ENCODE data around the gene EVA1A.
A peak's percentile ranks its signal among the peaks of the same experiment; 100 is the strongest.

EVA1A gene

GRCh38 chr2:75537658-75538057 is 23.1 kb downstream of the EVA1A start:
- Histone ChIP-seq H2BK12ac (ENCODE audit: low read length) (no peak overlapping the region), H3K79me1 (ENCODE audit: low read length) (no peaks in the 10 kb centered on the region), H3K9me3 (ENCODE audit: insufficient read depth, low read depth, low read length) (no peaks in the 10 kb centered on the region), H4K91ac (ENCODE audit: low read depth, low read length) (no peak overlapping the region), H3K23ac (ENCODE audit: low read length) (no peak overlapping the region), H4K8ac (ENCODE audit: low read depth, low read length) (no peak overlapping the region), H2BK5ac (ENCODE audit: low read depth, low read length, poor library complexity) (no peak overlapping the region), H3K79me2 (ENCODE audit: control insufficient read depth, insufficient read depth, low read length, poor library complexity) (no peaks in the 10 kb centered on the region), H3K9ac (ENCODE audit: low read length) (no peak overlapping the region), H2AFZ (ENCODE audit: insufficient read depth, low read length, poor library complexity) (no peak overlapping the region), H3K4me3 (ENCODE audit: low read depth, low read length) (no peak overlapping the region), H3K4me2 (ENCODE audit: low read length) (no peak overlapping the region), H4K12ac (ENCODE audit: low read depth, low read length) (no peak overlapping the region), H3K36me3 (ENCODE audit: control insufficient read depth in 1 of 2, insufficient read depth in 2 of 2, low read length in 2 of 2) (peaks cover 0 to 13% of the 10 kb centered on the region in 2 experiments), H2BK120ac (ENCODE audit: insufficient read depth, low read length, poor library complexity) (no peak overlapping the region), H3K27me3 (ENCODE audit: insufficient read depth, low read length) (no peaks in the 10 kb centered on the region), H3K27ac (ENCODE audit: low read depth, low read length) (no peak overlapping the region), H3K14ac (ENCODE audit: low read length) (no peak overlapping the region), H3K4ac (ENCODE audit: low read depth, low read length) (no peak overlapping the region), H3K18ac (ENCODE audit: low read length) (no peak overlapping the region), H2AK5ac (ENCODE audit: low read length) (no peak overlapping the region), H3K4me1 (ENCODE audit: control insufficient read depth in 1 of 2, insufficient read depth in 2 of 2, low read length in 2 of 2) (no peaks in the 10 kb centered on the region)
- DNase-seq: no peak
- WGBS (ENCODE audit: extremely low coverage, insufficient coverage, insufficient read length): no CpG with 5 or more reads among the region's 3 CpGs

GRCh38 chr2:75533135-75533534 is 27.6 kb downstream of the EVA1A start:
- Histone ChIP-seq H3K9ac (ENCODE audit: low read length) (no peak overlapping the region), H3K4ac (ENCODE audit: low read depth, low read length) (no peak overlapping the region), H3K14ac (ENCODE audit: low read length) (no peak overlapping the region), H2BK12ac (ENCODE audit: low read length) (no peak overlapping the region), H3K9me3 (ENCODE audit: insufficient read depth, low read depth, low read length) (no peaks in the 10 kb centered on the region), H3K18ac (ENCODE audit: low read length) (no peak overlapping the region), H3K27me3 (ENCODE audit: insufficient read depth, low read length) (no peaks in the 10 kb centered on the region), H3K4me1 (ENCODE audit: control insufficient read depth in 1 of 2, insufficient read depth in 2 of 2, low read length in 2 of 2) (peaks cover 5 to 8% of the 10 kb centered on the region in 2 experiments), H2AFZ (ENCODE audit: insufficient read depth, low read length, poor library complexity) (no peak overlapping the region), H4K8ac (ENCODE audit: low read depth, low read length) (no peak overlapping the region), H4K91ac (ENCODE audit: low read depth, low read length) (no peak overlapping the region), H3K36me3 (ENCODE audit: control insufficient read depth in 1 of 2, insufficient read depth in 2 of 2, low read length in 2 of 2) (peaks cover 0 to 3% of the 10 kb centered on the region in 2 experiments), H4K12ac (ENCODE audit: low read depth, low read length) (no peak overlapping the region), H3K79me2 (ENCODE audit: control insufficient read depth, insufficient read depth, low read length, poor library complexity) (no peaks in the 10 kb centered on the region), H3K4me2 (ENCODE audit: low read length) (no peak overlapping the region), H2AK5ac (ENCODE audit: low read length) (no peak overlapping the region), H2BK5ac (ENCODE audit: low read depth, low read length, poor library complexity) (no peak overlapping the region), H2BK120ac (ENCODE audit: insufficient read depth, low read length, poor library complexity) (no peak overlapping the region), H3K23ac (ENCODE audit: low read length) (no peak overlapping the region), H3K79me1 (ENCODE audit: low read length) (no peaks in the 10 kb centered on the region), H3K27ac (ENCODE audit: low read depth, low read length) (no peak overlapping the region), H3K4me3 (ENCODE audit: low read depth, low read length) (no peak overlapping the region)
- DNase-seq: no peak
- WGBS (ENCODE audit: extremely low coverage, insufficient coverage, insufficient read length): no CpG with 5 or more reads among the region's 3 CpGs

DNA sequence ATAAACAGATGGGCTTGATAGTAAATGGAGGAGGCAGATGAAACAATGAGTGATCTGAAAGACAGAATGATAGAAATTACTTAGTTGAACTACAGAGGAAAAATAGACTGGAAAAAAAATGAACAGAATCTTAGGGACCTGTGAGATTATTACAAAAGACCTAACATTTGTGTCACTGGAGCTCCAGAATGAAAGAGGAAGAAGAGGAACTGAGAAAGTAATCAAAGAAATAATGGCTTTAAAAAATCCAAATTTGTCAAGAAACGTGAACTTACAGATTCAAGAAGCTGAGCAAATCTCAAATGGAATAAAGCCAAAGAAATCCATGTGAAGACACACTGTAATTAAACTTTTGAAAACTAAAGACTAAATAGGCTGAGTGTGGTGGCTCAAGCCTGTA is 28.3 kb downstream of the EVA1A start:
- WGBS (ENCODE audit: extremely low coverage, insufficient coverage, insufficient read length): no CpG with 5 or more reads among the region's 1 CpG
- H3K79me2 ChIP-seq (ENCODE audit: control insufficient read depth, insufficient read depth, low read length, poor library complexity): no peaks in the 10 kb centered on the region

DNA sequence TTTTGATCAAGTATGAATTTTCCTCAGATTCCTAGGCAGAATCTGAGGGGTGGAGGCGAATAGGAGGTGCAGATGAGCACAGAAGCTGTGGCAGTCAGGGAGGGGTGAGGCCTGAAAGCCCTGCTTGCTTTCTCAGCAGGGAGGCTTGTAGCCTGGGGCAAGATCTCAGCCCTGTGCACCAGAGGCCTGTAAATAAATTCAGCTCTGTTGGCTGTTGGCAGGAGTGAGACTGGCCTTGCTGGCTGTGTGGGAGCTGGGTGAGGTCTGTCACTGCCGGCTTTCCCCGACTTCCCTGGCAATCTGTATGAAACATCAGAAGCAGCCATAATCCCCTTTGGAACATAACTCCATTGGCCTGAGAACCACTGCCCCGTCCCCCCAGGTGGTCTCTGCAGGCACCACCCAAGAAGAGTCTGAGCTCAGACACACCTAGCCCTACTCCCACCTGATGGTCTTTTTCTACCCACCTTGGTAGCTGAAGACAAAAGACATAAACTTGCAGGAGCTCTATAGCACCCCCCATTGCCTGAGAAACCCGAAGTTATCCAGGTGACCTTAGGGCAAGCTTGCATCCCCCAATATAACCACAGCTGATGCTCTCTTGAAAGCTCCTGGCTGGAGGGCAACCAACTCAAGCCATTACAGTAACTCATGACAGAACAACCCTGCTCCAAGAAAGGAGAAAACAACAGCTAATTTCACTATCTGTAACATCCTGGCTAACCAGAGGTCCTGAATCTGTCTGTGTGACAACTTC is 32.3 kb downstream of the EVA1A start:
- H3K36me3 ChIP-seq (ENCODE audit: control insufficient read depth in 1 of 2, insufficient read depth in 2 of 2, low read length in 2 of 2): no peaks in the 10 kb centered on the region
- DNase-seq: peak; percentile 31 to 47
- H4K12ac ChIP-seq (ENCODE audit: low read depth, low read length): no peak overlapping the region
- no peak overlapping the region for H3K4me2 ChIP-seq (ENCODE audit: low read length)
- no peak overlapping the region for H3K4ac ChIP-seq (ENCODE audit: low read depth, low read length)
- H3K27ac ChIP-seq (ENCODE audit: low read depth, low read length): peak overlapping the region; percentile 24
- no peak overlapping the region for H3K14ac ChIP-seq (ENCODE audit: low read length)
- no peaks in the 10 kb centered on the region for H3K27me3 ChIP-seq (ENCODE audit: insufficient read depth, low read length)
- peaks cover 2% of the 10 kb centered on the region for H3K79me1 ChIP-seq (ENCODE audit: low read length)
- H2AFZ ChIP-seq (ENCODE audit: insufficient read depth, low read length, poor library complexity): no peak overlapping the region
- whole genome bisulfite sequencing (ENCODE audit: extremely low coverage, insufficient coverage, insufficient read length): no CpG with 5 or more reads among the region's 5 CpGs
- no peak overlapping the region for H4K91ac ChIP-seq (ENCODE audit: low read depth, low read length)
- peaks cover 9 to 19% of the 10 kb centered on the region in 2 experiments for H3K4me1 ChIP-seq (ENCODE audit: control insufficient read depth in 1 of 2, insufficient read depth in 2 of 2, low read length in 2 of 2)
- H3K9me3 ChIP-seq (ENCODE audit: insufficient read depth, low read depth, low read length): no peaks in the 10 kb centered on the region
- H3K4me3 ChIP-seq (ENCODE audit: low read depth, low read length): no peak overlapping the region
- H2BK12ac ChIP-seq (ENCODE audit: low read length): no peak overlapping the region
- no peak overlapping the region for H2BK120ac ChIP-seq (ENCODE audit: insufficient read depth, low read length, poor library complexity)
- no peaks in the 10 kb centered on the region for H3K79me2 ChIP-seq (ENCODE audit: control insufficient read depth, insufficient read depth, low read length, poor library complexity)
- no peak overlapping the region for H2AK5ac ChIP-seq (ENCODE audit: low read length)
- H3K9ac ChIP-seq (ENCODE audit: low read length): no peak overlapping the region
- peak overlapping the region; percentile 18 for H2BK5ac ChIP-seq (ENCODE audit: low read depth, low read length, poor library complexity)
- no peak overlapping the region for H3K18ac ChIP-seq (ENCODE audit: low read length)
- no peak overlapping the region for H4K8ac ChIP-seq (ENCODE audit: low read depth, low read length)
- no peak overlapping the region for H3K23ac ChIP-seq (ENCODE audit: low read length)

More for the DNA sequence above, 28.3 kb downstream of the EVA1A start:
- Histone ChIP-seq H3K4ac (ENCODE audit: low read depth, low read length) (no peak overlapping the region), H3K4me3 (ENCODE audit: low read depth, low read length) (no peak overlapping the region), H3K79me1 (ENCODE audit: low read length) (no peaks in the 10 kb centered on the region), H3K14ac (ENCODE audit: low read length) (no peak overlapping the region), H3K9ac (ENCODE audit: low read length) (no peak overlapping the region), H3K4me1 (ENCODE audit: control insufficient read depth in 1 of 2, insufficient read depth in 2 of 2, low read length in 2 of 2) (peaks cover 9 to 13% of the 10 kb centered on the region in 2 experiments), H3K27me3 (ENCODE audit: insufficient read depth, low read length) (no peaks in the 10 kb centered on the region), H3K23ac (ENCODE audit: low read length) (no peak overlapping the region), H3K9me3 (ENCODE audit: insufficient read depth, low read depth, low read length) (no peaks in the 10 kb centered on the region), H2AK5ac (ENCODE audit: low read length) (no peak overlapping the region), H4K12ac (ENCODE audit: low read depth, low read length) (no peak overlapping the region), H2BK5ac (ENCODE audit: low read depth, low read length, poor library complexity) (no peak overlapping the region), H3K4me2 (ENCODE audit: low read length) (no peak overlapping the region), H4K91ac (ENCODE audit: low read depth, low read length) (no peak overlapping the region), H3K27ac (ENCODE audit: low read depth, low read length) (no peak overlapping the region), H2BK12ac (ENCODE audit: low read length) (no peak overlapping the region), H2AFZ (ENCODE audit: insufficient read depth, low read length, poor library complexity) (no peak overlapping the region), H3K36me3 (ENCODE audit: control insufficient read depth in 1 of 2, insufficient read depth in 2 of 2, low read length in 2 of 2) (peaks cover 0 to under 1% of the 10 kb centered on the region in 2 experiments), H2BK120ac (ENCODE audit: insufficient read depth, low read length, poor library complexity) (no peak overlapping the region), H4K8ac (ENCODE audit: low read depth, low read length) (no peak overlapping the region), H3K18ac (ENCODE audit: low read length) (no peak overlapping the region)
- DNase-seq: no peak
